OCI-LY3 (cell line): Measurements from ENCODE around the gene TINAG.

Source experiments
- CTCF ChIP-seq: fragments of 200-600, 300-600 bp; sonication (generic); IDR thresholded peaks from 2 replicates; pipeline ENCODE4 v1.5.1; 2014; ENCODE audit warnings: antibody characterized with exemption, low read length, low read depth
- EZH2phosphoT487 ChIP-seq: fragments of 200-600 bp; shearing (Covaris generic); IDR thresholded peaks from 2 replicates; pipeline ENCODE4 v1.6.1; 2018; ENCODE audit warnings: antibody characterized with exemption, mixed run types, low read depth

GRCh38 chr6:54361734-54362133 is 53.5 kb downstream of the TINAG start:
- no peak for TF ChIP-seq CTCF
- TF ChIP-seq EZH2phosphoT487, result no peak
